ENCODE data around the gene SUPV3L1. TPM values are rescaled to one million over a fixed set of nuclear protein-coding genes. Genes with fewer than 3 reads are reported as not detected.
"Not testable (repeated sequence)": the region's sequence is repeated elsewhere in the genome, so short reads cannot be mapped to it uniquely, and the experiment has no call there.

Gene SUPV3L1
- 22.2 TPM for polyA plus RNA-seq (2013, experiment 1 of 2; ENCODE audit: insufficient read length)
- polyA plus RNA-seq (2013, experiment 2 of 2; ENCODE audit: insufficient read length): 25.1 TPM

DNA sequence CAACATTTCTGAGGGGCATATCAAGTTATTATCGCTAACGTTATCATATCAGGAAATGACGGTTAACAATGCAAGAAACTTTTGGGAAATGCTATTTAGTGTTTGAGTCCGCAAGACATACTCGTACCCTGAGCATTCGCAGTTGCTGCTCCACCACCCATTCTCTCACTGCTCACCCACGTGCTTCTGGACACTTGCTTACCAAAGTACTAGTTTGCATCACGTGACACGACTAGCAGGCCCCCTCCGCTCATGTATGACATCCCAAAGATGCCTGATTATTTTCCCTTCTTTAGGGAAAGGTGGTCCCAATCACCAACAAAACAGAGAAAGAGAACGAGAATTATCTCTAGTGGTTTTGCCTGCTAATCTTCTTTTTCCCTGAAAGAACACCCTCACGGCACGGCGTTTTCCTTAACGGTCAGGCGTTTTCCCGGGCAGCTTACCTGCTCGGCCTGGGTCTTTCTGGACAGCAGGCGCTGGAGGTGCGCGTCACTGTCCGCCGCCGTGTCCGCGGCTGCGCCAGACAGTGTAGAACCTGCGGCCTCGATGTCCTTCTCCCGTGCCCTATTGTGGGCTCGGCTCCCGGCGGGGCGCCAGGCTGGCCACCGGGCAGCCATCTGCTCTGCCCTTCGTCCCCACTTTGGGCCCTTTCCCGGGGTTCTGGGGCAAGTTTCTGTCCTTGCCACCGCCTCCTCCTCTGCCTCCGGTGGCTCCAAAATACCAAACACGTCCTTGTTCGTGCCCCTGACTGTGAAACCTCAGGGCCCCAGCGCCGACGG, at the start of gene SUPV3L1:
SUPV3L1 (plus strand) TSS at position 492 of the 782 bp plus-strand sequence; CDS start at position 550, 58 bp downstream.
- DNase-seq: peak; percentile 97

DNA sequence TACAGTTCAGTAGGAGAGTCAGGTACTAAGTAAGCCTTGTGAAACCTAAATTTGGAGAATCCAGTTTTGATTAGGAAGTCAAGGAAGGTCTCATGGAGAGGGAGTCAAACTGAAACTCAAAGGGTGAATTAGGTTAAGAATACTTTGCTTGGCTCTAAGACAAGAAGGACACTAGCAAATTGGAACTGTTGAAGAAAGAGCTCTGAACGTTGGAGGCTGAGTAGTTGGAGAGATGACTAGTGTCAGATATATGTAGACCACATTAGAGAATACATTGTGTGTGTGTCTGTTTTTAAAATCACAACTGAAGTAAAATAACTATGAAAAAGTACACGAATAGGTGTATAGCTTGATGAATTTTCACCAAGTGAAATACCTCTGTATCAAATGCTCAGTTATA, 49.8 kb upstream of the SUPV3L1 start:
- no peak for DNase-seq

DNA sequence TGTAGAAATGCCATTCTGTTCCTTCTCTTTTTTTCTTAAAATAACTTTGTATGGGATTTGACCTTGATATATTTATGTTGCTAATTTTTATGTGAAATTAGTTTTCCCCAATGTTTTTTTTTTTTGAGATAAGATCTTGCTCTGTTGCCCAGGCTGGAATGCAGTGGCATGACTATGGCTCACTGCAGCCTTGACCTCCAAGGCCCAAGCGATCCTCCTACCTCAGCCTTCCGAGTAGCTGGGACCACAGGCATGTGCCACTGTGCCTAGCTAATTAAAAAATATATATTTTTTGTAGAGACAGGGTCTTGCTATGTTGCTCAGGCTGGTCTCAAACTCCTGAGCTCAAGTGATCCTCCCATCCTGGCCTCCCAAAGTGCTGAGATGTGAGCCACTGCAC, 40.1 kb upstream of the SUPV3L1 start:
- DNase-seq: no peak

DNA sequence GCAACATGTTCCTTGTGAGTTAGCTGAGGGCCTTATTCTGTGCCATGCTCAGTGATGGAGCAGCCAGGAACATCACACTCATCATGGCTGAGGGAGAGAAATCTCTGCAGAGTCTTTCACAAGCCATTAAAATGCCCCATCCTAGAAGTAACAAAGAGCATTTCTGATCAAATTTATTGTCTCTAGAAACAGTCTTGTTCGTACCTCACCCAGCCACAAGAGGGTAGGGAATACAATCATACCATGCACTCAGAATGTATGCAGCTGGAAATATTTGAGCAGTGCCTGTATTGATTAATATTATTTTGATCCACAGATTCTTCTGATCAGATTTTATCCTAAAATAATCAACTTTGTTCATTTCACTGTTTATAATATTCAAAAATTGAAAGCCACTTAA, 38.7 kb upstream of the SUPV3L1 start:
- no peak for DNase-seq

DNA sequence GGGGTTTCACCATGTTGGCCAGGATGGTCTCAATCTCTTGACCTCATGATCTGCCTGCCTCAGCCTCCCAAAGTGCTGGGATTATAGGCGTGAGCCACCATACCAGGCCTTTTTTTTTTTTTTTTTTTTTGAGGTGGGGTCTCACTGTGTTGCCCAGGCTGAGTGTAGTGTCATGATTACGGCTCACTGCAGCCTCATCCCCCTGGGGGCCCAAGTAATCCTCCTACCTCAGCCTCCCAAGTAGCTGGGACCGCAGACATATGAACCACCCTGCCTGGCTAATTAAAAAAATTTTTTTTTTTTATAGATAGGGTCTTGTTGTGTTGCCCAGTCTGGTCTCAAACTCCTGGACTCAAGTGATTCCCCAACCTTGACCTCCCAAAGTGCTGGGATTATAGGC, 38.0 kb upstream of the SUPV3L1 start:
- DNase-seq: not testable (repeated sequence)

DNA sequence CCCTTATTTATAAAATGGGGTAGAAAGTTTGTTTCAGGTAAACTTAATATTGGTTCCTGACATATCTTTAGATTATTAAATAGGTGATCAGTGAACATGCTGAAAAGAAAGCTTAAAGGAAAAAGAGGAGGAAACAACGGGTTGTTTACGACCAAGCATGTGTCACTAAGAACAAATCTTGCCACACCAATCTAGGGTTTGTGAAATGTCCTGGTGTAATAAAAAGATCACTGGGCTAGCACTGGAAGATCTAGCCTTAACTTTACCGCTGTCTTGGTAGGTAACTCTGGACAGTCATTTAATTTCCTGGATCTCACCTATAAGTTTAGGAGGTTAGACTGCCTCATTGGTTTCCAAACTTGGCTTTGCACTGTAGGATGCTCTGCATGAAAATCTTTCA, 37.1 kb upstream of the SUPV3L1 start:
- no peak for DNase-seq

DNA sequence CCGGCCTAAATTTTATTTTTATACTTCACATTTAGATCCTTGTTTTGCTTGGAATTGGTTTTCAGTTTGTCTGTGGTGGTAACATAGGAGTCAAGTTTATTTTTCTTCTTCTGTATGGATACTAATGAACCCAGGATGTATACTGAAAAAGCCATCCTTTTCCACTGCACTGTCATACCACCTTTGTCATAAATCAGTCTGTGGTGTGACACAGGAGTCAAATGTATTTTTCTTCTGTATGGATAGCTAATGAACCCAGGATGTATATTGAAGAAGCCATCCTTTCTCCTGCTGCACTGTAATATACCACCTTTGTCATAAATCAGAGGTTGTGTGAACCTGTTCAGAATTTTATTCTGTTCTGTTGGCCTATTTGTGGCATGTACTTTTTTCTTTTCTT, 34.7 kb upstream of the SUPV3L1 start:
- DNase-seq: no peak

DNA sequence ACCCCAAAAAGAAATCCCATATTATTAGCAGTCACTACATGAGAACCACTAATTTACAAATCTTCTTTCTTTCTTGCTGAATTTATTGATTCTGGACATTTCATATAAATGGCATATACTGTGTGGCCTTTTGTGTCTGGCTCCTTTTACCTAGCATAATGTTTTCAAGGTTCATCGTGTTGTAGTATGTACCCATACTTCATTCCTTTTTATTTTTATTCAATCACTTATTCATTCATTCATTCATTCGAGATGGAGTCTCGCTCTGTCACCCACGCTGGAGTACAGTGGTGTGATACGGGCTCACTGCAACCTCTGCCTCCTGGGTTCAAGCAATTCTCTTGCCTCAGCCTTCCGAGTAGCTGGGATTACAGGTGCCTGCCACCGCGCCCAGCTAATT, 34.2 kb upstream of the SUPV3L1 start:
- no peak for DNase-seq

DNA sequence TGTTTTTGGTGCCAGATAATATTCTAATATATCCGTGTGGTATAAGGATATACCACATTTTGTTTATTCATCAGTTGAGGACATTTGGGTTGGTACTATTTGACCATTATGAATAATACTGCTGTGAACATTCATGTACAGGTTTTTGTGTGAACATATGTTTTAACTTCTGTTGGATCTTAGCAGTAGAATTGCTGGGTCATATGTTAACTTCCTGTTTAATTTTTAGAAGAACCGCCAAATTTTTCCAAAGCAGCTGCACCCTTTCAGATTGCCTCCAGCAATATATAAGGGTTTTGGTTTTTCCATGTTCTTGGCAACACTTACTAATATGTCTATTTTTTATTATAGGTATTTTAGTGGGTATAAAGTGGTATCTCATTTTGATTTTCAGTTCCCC, 33.3 kb upstream of the SUPV3L1 start:
- no peak for DNase-seq

DNA sequence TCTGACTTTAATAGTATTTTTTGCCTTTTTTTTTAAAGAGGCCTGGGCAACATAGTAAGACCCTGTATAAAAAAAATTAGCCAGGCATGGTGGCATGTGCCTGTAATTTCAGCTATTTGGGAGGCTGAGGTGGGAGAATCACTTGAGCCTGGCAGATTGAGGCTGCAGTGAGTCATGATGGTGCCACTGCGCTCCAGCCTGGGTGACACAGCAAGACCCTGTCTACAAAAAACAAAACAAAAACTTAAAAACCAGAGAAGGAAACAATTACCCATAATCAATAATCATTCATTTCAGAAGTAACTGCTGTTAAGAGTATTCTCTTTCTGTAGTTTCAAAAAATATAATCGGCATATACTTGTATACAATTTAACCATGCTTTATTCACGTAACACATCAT, 28.1 kb upstream of the SUPV3L1 start:
- no peak for DNase-seq

DNA sequence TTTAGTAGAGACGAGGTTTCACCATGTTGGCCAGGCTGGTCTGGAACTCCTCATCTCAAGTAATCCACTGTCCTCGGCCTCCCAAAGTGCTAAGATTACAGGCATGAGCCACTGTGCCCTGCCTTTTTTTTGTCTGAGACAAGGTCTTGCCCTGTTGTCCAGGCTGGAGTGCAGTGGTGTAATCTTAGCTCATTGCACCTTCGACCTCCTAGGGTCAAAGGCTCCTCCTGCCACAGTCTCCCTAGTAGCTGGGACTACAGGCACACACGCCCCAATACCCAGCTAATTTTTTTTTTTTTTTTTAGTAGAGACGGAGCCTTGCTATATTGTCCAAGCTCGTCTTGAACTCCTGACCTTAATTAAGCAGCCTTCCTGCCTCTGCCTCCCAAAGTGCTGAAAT, 26.8 kb upstream of the SUPV3L1 start:
- DNase-seq: no peak

DNA sequence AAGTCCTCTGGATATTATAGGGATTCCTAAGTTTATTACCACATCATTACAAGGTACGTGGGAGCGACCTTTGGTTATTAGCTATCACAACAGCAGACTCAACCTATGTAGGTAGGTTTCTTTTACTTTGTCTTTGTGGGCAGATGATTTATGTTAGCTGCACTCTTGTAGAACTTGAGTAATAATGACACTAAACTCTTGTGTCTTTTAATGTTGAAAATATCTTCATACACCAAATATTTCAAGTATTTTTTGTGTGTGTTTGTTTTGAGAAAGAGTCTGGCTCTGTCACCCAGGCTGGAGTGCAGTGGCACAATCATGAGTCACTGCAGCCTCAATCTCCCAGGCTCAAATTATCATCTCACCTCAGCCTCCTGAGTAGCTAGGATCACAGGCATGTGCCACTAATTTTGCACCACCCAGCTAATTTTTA, 19.2 kb upstream of the SUPV3L1 start:
- peak; percentile 51 for DNase-seq

DNA sequence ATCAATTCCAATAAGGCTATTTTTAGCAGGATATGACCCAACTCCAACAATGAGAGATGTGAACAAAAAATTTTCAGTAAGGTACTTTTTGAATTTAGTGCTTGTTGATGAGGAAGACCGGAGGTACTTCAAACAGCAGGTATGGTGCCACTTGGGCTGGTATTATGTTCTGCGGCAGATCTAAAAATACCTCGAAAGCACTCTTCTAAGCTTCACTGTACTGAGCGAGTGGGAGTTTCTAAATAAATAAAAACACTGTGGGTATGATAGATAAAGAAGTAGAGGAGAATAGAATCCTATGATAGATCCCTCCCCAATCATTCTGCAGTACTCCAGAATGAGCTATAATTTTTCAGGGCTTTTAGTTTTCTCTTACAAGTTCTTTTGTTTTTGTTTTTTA, 11.5 kb upstream of the SUPV3L1 start:
- no peak for DNase-seq

DNA sequence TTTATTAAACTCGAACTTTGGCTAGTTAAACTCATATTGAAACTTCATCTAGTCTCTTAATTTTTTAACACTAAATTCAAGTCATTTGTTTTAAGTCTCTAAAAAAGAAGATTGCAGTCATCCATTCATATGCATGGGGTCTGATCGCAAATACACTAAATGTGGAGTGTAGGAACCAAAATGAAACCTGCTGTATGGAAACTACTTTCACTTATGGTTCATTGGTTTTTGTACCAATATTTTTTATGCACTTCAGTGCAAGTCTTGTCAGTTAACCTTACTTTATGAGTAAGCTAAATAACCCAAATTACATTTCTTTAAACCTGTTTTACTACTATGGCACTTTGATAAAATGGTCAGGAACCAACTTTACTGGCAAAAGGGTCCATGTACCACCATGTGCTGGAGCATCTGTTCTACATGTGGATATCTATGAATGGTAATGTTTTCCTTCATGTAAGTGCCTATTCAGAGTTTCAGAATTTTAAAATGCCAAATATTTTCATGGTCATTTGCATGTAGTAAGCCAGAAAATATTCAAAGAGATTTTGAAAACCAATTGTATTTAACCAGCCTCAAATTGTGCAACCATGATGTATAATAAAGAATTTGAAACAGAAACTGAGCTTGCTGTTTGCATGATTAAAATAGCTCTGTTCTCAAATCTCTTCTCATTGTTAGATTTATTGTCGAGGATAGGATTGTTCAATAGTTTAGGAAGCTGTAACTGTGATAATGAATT, 7.6 kb upstream of the SUPV3L1 start:
- no peak for DNase-seq

DNA sequence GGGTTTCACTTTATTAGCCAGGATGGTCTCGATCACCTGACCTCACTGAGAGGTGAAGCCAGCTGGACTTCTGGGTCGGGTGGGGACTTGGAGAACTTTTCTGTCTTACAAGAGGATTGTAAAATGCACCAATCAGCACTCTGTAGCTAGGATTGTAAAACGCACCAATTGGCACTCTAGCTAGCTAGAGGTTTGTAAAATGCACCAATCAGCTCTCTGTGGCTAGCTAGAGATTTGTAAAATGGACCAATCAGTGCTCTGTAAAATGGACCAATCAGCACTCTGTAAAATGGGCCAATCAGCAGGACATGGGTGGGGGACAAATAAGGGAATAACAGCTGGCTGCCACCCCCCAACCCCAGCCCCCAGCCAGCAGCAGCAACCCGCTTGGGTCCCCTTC, 4.7 kb upstream of the SUPV3L1 start:
- DNase-seq: not testable (repeated sequence)

DNA sequence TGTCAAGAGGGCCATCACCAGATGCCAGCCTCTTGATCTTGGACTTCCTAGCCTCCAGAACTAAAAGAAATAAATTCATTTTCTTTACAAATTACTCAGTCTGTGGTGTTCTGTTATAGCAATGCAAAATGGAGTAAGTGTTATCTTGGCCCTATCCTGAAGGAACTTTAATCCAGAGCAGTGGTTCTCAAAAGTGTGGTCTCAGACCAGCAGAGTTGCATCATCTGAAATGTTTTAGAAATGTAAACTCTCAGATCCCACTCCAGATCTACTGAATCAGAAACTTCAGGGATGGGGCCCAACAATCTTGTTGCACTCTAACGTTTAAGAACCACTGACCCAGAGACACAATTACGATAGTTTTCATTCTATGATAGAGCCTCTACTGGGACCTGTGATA, 3.2 kb upstream of the SUPV3L1 start:
- DNase-seq: no peak

DNA sequence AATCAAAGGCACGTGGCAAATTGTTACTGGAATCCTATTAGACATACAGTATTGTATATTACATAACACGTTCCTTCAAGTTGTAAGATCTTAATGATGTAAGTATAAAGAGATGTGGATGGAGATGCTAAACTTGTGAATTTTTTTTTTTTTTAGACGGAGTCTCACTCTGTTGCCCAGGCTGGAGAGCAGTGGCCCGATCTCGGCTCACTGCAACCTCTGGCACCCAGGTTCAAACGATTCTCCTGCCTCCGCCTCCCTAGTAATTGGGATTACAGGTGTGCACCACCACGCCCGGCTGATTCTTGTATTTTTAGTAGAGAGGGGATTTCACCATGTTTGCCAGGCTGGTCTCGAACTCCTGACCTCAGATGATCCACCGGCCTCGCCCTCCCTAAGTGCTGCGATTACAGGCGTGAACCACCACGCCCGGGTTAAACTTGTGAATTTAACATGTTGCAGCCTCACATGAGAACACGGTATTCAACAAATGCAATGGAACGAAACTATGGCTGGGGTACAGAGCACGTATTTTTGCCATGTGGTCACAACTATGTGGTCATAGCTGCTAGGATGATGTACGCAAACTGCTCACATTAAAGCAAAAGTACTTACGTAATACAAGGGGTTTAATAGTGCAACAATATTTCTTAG, 818 bp upstream of the SUPV3L1 start:
- no peak for DNase-seq

DNA sequence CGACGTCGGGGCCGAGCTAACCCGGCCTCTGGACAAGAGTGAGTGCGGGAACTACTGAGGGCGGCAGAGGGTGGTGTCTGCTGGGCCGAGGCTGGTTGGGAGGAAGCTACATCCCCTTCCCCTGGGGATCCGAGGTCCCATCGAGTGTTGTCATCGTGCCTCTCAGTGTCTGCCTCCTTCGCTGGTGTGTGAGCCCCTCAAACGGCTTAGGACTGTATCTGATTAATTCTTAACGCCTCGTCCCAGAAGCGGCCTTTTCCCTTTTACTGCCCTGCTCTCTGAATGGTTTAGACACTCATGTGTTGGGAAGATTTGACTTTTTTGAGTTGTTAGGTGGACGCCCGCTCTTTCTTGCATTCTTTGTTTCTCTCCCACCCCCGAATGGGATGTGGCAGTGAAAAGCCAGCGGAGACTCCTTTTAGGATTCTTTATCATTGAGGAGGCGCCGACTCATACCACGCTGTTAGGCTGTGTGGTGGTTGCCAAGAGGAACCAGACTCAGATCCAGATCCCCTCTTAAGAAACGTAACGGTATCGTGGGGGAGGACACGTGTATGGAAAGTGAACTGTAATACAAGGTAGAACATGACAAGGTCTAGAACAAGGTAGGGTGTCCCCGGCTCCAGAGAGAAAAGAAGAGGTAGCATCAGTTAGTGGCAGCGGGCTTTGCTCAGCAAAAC, 631 bp downstream of the SUPV3L1 start:
- DNase-seq: peak; percentile 1

DNA sequence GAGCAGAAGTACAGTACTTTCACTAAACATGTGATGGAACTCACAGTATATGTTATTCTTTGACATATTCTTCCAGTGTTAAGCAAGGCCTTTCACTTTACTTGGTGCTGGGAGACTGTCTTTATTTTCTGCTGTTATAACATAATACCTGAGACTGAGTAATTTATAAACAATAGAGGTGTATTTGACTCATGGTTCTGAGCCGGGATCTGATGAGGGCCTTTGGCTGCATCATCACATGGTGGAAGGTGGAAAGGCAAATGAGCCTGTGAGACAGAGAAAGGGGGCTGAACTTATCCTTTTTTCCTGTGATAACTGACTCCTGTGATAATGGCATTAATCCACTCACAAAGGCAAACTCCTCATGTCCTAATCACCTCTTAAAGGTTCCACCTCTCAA, 1.4 kb downstream of the SUPV3L1 start:
- DNase-seq: no peak

DNA sequence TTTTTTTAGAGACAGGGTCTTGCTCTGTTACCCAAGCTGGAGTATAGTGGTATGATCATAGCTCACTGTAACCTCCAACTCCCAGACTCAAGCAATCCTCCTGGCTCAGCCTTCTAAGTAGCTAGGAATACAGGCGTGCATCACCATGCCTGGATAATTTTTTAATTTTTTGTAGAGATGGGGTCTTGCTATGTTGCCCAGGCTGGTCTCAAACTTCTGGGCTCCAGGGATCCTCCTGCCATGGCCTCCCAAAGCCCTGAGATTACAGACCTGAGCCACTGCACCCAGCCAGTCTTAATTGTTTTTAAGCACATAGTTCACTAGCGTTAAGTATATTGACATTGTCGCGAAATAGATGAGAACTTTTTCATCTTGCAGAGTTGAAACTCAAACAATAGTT, 2.0 kb downstream of the SUPV3L1 start:
- DNase-seq: no peak

DNA sequence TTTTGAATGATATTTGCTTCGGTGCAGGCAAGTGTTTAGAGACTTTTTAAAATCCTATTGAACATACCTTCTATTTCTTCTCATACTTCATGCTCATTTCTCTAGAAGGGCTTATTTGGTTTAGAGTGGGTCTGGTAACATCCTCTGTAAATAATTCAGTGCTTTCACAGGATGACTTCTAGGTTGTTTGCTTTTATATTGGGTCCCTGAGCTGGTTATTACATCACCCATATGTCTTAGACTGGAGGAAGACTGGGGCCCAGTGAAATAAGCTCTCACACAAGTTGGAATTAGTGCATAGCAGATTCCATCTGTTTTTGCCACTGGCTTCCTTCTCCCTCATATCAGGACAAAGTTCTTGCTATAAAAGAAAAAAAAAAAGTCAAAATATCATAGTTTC, 6.5 kb downstream of the SUPV3L1 start:
- no peak for DNase-seq

DNA sequence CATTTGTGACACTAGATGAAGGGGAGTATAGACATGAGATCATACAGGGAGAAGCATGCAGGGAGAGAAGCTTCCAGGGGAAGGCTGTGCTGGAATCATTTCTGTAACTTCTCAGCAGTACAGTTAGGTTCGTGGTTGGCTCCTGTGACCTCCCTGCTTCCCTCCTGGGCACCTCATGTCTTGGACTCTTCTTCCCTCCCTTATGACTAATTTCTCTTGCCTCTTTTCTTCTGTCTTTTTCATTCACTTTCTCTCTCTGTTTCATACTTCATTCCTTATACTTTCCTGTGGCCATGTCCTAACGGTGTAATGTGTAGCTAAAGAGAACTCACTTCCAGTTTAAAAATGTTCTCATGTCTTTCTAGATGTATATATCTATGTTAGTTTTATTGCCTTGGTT, 21.0 kb downstream of the SUPV3L1 start:
- no peak for DNase-seq

DNA sequence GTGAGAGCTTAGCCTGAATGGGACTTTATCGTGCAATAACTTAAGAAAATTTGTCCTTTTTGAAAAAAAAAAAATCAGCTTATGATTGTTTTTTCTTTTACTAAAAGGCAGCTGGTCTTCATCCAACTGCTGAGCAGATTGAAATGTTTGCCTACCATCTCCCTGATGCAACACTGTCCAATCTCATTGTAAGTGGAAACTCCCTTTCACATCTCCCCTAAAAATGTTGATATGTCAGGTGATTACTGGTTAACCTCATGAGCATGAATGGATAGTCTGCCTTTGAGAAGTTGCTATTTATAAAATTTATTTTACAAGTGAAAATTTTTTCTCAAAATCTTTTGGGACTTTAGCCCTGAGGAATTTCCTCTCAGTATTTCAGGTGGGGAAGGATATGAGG, 22.3 kb downstream of the SUPV3L1 start:
- peak; percentile 21 for DNase-seq
